Liver (tissue), 3 donors: ENCODE data around the gene PLPP6.

Source experiments
- FOXA1 ChIP-seq: IDR thresholded peaks from 2 replicates; pipeline ENCODE4 v1.6.1; 2016; ENCODE audit warnings: antibody characterized with exemption
- RAD21 ChIP-seq, 2 donors: IDR thresholded peaks; 2 replicates each; pipeline ENCODE4 v1.6.1; 2016; ENCODE audit warnings: antibody characterized with exemption in 2 of 2, mild to moderate bottlenecking in 2 of 2
- SP1 ChIP-seq: IDR thresholded peaks from 2 replicates; pipeline ENCODE4 v1.6.1; 2018; ENCODE audit warnings: antibody characterized with exemption, mild to moderate bottlenecking
- TAF1 ChIP-seq: conservative IDR thresholded peaks from 2 replicates; pipeline ENCODE4 v1.6.1; 2016; ENCODE audit warnings: antibody characterized with exemption, mild to moderate bottlenecking
- YY1 ChIP-seq: IDR thresholded peaks from 2 replicates; pipeline ENCODE4 v1.6.1; 2016; ENCODE audit warnings: antibody characterized with exemption, mild to moderate bottlenecking
- TF ChIP-seq, protein P1 (sequence below): fragments of 150-350 bp; IDR thresholded peaks from 2 replicates; pipeline ENCODE4 v1.5.1; 2017; ENCODE audit warnings: improper control_type of control experiment, low read depth, low read length; ENCODE audit not compliant: missing input control
- TF ChIP-seq, protein P2 (sequence below): IDR thresholded peaks from 2 replicates; pipeline ENCODE4 v1.6.1; 2016; ENCODE audit warnings: antibody characterized with exemption, mild to moderate bottlenecking
- TF ChIP-seq, protein P3 (sequence below): IDR thresholded peaks from 2 replicates; pipeline ENCODE4 v1.6.1; 2016; ENCODE audit warnings: antibody characterized with exemption
- donor health status: healthy.
- donor health status: healthy.

DNA sequence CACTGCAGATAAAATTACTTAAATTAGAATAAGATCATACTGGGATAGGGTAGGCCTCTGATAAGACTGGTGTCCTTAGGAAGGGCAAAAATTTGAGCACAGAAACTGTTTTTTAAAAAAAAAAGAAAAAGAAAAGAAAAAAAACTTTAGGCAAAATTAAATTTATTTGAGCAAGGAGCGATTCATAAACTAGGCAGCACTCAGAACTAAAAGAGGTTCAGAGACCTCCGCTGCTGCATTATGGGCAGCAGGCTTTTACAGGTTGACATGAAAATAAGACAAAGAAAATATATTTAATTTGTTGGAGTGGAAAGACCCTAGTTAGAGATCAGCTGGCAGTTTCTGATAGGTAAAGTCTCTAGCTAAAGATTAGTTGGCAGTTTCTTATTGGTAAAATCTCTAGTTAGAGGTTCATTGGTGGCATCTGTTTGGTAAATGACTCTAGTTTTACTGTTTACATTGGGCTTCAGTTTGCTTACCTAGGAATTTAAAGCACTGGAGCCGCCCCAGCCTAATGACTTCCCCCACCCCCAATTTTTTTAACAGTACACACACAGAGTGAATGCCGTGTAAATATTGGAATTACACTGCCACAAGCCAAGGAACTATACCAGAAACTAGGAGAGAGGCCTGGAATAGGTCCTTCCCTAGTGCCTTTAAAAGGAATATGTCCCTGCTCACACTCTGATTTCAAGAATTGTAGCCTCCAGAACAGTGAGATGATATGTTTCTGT, 4.5 kb upstream of the PLPP6 start:
- TF ChIP-seq, protein P1, sequence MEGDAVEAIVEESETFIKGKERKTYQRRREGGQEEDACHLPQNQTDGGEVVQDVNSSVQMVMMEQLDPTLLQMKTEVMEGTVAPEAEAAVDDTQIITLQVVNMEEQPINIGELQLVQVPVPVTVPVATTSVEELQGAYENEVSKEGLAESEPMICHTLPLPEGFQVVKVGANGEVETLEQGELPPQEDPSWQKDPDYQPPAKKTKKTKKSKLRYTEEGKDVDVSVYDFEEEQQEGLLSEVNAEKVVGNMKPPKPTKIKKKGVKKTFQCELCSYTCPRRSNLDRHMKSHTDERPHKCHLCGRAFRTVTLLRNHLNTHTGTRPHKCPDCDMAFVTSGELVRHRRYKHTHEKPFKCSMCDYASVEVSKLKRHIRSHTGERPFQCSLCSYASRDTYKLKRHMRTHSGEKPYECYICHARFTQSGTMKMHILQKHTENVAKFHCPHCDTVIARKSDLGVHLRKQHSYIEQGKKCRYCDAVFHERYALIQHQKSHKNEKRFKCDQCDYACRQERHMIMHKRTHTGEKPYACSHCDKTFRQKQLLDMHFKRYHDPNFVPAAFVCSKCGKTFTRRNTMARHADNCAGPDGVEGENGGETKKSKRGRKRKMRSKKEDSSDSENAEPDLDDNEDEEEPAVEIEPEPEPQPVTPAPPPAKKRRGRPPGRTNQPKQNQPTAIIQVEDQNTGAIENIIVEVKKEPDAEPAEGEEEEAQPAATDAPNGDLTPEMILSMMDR = no peak
- TF ChIP-seq YY1 = peak; percentile 36
- no peak for TF ChIP-seq TAF1
- TF ChIP-seq, protein P2, sequence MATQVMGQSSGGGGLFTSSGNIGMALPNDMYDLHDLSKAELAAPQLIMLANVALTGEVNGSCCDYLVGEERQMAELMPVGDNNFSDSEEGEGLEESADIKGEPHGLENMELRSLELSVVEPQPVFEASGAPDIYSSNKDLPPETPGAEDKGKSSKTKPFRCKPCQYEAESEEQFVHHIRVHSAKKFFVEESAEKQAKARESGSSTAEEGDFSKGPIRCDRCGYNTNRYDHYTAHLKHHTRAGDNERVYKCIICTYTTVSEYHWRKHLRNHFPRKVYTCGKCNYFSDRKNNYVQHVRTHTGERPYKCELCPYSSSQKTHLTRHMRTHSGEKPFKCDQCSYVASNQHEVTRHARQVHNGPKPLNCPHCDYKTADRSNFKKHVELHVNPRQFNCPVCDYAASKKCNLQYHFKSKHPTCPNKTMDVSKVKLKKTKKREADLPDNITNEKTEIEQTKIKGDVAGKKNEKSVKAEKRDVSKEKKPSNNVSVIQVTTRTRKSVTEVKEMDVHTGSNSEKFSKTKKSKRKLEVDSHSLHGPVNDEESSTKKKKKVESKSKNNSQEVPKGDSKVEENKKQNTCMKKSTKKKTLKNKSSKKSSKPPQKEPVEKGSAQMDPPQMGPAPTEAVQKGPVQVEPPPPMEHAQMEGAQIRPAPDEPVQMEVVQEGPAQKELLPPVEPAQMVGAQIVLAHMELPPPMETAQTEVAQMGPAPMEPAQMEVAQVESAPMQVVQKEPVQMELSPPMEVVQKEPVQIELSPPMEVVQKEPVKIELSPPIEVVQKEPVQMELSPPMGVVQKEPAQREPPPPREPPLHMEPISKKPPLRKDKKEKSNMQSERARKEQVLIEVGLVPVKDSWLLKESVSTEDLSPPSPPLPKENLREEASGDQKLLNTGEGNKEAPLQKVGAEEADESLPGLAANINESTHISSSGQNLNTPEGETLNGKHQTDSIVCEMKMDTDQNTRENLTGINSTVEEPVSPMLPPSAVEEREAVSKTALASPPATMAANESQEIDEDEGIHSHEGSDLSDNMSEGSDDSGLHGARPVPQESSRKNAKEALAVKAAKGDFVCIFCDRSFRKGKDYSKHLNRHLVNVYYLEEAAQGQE = no peak
- peak; percentile 33 to 50 for TF ChIP-seq RAD21 (IDR thresholded peaks at IDR 0.05)
- TF ChIP-seq FOXA1 = peak; percentile 45
- peak; percentile 64 for TF ChIP-seq SP1
- TF ChIP-seq, protein P3, sequence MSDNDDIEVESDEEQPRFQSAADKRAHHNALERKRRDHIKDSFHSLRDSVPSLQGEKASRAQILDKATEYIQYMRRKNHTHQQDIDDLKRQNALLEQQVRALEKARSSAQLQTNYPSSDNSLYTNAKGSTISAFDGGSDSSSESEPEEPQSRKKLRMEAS = no peak
